ENCODE data around the gene NCDN. TPM values are rescaled to one million over a fixed set of nuclear protein-coding genes. Genes with fewer than 3 reads are reported as not detected.

The NCDN gene
- polyA plus RNA-seq, 4 donors = 14.1 to 23.2 (median 17.6) TPM

DNA sequence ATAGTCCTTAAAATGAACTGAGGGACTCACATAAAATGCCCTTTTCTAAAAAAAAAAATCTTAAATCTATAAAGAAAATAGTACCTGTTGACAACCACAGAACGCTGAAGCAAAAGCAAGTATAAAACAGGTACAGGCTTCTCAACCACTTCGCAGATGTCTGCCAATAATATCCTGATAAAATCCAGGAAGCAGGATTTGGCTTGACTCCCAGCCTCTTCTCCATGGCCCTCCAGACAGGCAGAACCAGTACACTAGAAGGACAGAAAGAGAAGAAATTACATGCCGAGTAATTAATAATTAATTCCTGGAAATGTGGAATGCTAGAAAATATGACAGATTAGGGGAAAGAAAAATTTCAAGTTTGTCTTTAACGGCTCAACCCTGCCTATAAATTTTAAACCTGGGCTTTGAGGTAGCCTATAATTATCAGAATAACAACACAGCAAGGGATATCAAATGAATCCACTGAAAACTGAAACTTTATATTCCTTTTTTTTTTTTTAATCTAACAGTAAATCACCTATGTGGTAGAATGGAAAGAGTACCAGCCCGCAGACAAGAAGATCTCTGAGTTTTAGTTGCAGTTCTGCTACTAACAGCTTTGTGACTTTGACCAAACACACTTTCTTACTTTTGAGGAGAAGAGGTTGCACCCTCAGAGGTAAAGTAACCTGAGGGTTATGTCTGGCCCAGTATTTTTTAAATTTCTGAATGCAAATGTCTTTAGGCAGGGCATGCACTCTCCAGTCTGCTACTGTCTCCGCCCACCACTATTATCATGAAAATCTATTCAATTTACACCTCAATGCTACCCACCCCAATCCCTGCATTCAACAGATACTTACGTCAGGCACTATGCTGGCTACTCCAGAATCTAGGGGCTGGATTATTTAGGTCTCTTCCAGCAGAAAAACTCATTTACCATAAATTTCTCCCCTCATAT lies 3.1 kb upstream of the NCDN start:
- DNase-seq (ENCODE audit: low read depth in 4 of 4, low spot score in 3 of 4) = no peak

- DNase-seq (ENCODE audit: low read depth in 4 of 4, low spot score in 3 of 4) = no peak
Observed at GRCh38 chr1:35555212-35555584, 2.4 kb upstream of the NCDN start.

DNA sequence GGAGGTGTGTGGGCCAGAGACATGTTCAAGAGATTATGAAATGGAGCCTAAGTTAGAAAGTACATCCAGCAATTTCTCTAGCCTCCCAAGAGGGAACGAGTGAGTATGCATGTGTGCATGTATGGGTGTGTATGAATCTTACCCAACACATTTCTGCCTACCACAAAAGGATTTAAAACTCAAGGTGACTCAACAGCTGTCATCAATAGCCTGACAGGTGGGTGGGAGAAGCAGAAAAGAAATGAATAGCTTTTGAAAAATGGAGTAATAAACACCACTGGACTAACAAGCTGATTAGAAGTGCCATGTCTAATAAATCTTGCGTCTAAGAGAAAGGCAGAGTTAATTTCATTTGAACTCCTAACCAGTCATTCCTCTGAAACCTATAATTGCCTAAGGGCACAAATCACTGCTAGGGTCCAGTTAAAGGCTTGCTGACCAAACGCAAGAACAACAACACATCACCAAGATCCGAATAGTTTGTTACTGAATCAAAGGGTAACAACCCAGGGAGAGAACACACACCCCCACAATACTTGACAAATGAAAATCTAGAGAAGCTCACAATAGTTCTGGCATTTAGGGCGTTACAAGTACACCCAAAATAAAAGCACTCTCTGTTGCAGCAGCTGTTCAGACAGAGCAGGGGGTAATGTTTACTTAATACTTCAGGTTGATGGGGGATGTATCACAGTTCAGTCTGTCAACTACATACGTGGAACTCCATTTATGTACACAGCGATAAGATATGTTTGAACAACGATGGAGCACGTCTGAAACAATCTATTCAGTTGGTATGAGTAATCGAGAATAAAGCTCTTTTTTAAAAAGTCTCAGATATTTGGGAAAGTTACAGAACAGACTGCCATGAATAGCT lies 1.8 kb upstream of the NCDN start:
- no peak for DNase-seq (ENCODE audit: low read depth in 4 of 4, low spot score in 3 of 4)

- no peak for DNase-seq (ENCODE audit: low read depth in 4 of 4, low spot score in 3 of 4)
Observed at GRCh38 chr1:35556484-35557117, 998 bp upstream of the NCDN start.

- DNase-seq (ENCODE audit: low read depth in 4 of 4, low spot score in 3 of 4) = peak in 1 of 4 donors; percentile 78
Observed at GRCh38 chr1:35557118-35557610, 435 bp upstream of the NCDN start, which contains the start of gene KIAA0319L. TSS of gene KIAA0319L (minus strand) at chr1:35557403. CDS start at chr1:35554491, 2,912 bp downstream.

DNA sequence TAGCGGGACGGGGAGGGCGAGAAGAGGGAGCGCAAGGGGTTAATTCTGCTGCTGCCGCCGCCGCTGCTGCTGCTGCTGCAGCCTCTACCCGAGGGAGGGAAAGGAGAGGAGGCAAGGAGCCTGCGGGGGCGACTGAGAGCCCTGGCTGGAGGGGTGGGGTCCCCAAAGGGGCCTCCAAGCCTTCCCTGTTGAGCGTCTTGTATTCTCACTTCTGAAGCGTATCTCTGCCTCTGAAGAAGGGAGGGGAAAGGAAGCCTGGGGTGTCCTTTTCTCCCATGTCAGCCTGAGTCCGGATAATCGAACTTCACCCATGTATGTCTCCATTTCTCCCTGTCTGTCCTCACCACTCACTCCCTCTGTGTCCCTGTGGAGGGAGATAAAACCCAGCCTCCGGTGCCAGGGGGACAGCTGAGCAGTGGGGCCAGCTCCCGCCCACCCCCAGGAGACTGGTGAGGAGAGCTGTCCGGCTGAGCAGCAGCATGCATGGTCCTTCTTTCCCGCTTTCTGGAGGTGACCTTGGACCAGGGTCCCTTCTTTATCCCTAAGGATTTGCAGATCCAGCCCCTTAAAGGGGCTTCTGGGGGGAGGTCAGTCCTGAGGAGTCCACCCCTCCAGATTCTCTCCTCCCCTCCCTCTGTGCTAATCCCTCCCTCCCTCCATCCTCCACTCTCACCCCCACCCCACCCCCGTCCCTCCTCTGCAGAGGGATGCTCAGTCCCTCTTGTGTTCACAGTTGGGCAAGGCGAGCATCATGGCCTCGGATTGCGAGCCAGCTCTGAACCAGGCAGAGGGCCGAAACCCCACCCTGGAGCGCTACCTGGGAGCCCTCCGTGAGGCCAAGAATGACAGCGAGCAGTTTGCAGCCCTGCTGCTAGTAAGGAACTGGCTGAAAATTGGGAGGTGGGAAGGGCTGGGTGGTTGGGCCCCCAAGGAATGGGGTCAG lies 1.0 kb downstream of the NCDN start:
- DNase-seq (ENCODE audit: low read depth in 4 of 4, low spot score in 3 of 4) = no peak

- DNase-seq (ENCODE audit: low read depth in 4 of 4, low spot score in 3 of 4) = no peak
Observed at GRCh38 chr1:35559317-35559944, 1.8 kb downstream of the NCDN start.

GRCh38 chr1:35560256-35561225 lies 2.9 kb downstream of the NCDN start:
- DNase-seq (ENCODE audit: low read depth in 4 of 4, low spot score in 3 of 4) = no peak

DNA sequence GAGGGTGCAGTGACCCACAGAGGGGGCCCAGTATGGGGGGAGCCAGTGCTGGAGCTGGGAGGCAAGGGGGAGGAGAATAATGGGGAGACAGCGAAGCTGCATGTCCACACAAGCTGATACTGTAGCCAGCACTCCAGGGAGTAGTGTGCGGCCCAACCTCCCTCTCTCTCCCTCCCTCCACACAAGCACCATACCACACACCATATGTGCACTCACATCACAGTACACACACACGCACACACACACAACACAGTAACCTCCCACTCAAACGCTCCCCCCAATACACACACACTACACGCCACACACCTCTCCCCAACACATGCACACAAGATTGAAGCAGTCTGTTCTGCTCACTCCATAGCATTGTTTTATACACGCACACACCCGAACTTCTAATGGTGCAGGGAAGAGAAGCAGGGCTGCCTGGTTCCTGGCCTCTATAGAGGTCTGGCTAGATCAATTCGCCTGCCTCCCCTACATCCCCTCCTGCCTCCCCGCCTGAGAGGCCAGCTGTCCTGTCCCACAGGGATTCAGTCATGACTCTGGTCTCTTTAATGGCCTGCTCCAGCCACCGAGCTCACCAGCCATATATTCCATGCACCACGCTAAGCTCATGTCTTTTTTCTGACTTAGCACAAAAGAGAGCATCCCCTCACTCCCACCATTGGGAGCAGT lies 3.8 kb downstream of the NCDN start:
- no peak for DNase-seq (ENCODE audit: low read depth in 4 of 4, low spot score in 3 of 4)

GRCh38 chr1:35561972-35562680 lies 4.5 kb downstream of the NCDN start:
- DNase-seq (ENCODE audit: low read depth in 4 of 4, low spot score in 3 of 4) = no peak

GRCh38 chr1:35563166-35563565 lies 5.6 kb downstream of the NCDN start:
- DNase-seq (ENCODE audit: low read depth in 4 of 4, low spot score in 3 of 4) = no peak

DNA sequence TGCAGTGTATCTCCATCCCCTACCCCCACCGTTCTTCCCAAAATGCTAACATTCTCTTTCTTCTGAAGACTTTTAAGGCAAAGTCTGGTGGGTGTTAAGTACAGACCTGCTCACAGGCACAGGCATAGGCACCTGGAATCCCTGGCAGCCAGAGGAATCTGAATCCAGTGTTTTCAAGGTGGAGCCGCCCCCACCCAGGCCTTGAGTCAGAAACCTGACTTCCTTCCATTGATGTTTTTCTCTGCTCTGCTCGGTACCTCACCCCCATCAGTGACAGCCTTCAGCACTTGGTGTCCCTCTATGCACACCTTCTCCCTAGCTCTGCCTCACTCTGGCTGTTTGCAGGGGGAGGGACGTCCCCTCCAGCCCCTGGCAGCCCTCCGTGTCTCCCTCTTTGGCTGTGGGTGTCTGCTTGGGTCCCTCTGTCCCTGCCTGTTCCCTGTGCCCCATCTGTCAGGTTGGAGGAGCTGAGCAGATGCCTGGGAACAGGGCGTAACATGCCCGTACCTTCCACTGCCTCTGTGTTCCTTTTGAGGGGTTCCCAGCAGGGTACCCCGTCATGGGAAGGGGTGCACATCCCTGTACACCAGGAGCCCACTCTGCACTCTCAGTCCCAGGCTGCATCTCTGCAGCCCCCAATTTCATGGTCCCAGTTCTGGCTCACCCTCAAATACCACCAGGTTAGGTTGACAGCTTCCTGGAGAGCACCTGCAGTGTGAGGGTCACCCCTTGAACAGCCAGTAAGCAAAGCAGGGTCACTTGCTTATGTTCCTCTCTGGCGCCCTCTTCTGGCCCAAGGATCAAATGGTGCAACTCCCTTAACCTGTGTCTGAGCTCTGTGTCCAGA lies 6.7 kb downstream of the NCDN start:
- no peak for DNase-seq (ENCODE audit: low read depth in 4 of 4, low spot score in 3 of 4)

DNA sequence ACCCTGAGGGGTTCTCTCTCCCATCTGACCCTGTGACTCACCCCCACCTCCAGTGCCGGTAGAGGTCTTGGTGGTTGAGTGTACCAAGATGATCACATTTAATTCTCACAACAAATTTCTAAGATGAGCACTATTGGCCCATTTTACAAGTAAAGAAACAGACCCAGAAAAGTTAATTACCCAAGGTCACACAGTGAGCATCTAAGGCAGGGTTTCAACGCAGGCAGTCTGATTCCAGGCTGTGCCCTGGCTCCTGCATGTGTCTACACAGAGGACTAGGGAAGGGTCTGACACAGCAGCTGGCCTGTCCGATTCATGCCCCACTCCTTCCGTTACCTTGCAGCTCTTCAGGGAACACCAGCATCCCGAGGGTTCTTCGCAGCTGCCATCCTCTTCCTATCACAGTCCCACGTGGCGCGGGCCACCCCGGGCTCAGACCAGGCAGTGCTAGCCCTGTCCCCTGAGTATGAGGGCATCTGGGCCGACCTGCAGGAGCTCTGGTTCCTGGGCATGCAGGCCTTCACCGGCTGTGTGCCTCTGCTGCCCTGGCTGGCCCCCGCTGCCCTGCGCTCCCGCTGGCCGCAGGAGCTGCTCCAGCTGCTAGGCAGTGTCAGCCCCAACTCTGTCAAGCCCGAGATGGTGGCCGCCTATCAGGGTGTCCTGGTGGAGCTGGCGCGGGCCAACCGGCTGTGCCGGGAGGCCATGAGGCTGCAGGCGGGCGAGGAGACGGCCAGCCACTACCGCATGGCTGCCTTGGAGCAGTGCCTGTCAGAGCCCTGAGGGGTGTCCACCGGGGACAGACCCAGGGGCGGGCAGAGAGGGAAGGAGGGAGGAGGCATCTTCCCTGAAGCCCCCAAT lies 7.5 kb downstream of the NCDN start:
- DNase-seq (ENCODE audit: low read depth in 4 of 4, low spot score in 3 of 4) = no peak

DNA sequence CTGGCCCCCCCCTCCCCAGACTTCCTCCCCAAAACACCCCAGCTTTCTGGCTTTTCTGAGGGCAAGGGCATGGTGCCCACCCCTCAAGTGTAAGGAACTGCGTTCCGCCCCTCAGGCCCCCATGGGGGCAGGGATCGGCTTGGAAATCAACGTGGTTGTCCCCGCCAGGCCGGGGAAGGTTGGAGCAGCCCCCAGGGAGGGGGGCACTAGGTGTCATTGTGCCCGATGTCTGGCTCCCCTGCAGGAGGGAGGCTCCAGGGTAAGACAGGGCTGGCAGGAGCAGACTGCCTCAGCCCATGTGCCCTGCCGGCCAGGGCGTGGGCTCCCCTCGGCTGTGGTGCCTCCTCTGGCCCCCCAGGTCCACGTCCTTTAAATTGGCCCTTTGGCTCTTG lies 8.1 kb downstream of the NCDN start:
- DNase-seq (ENCODE audit: low read depth in 4 of 4, low spot score in 3 of 4) = no peak

- DNase-seq (ENCODE audit: low read depth in 4 of 4, low spot score in 3 of 4) = no peak
Observed at GRCh38 chr1:35567947-35568558, 10.5 kb downstream of the NCDN start.

Measured in left renal pelvis (tissue), 4 donors.